ENCODE data around the gene LRRFIP2.

LRRFIP2 gene

GRCh38 chr3:37170060-37170459 is 4.3 kb downstream of the LRRFIP2 start:
- ChIA-PET POLR2A (no interaction called here), CTCF (no interaction called here)
- Histone ChIP-seq H3K9me3 (ENCODE audit: control insufficient read depth, insufficient read depth, low read depth, low read length) (no peaks in the 10 kb centered on the region), H3K4me1 (ENCODE audit: control insufficient read depth, insufficient read depth, low read length) (no peaks in the 10 kb centered on the region), H3K4me3 (ENCODE audit: low read depth, low read length) (no peak overlapping the region), H3K36me3 (ENCODE audit: control insufficient read depth in 2 of 2, insufficient read depth in 1 of 2, low read length in 2 of 2) (peaks cover 0 to 28% of the 10 kb centered on the region in 2 experiments; a peak in 2 of 3 replicates), H3K27ac (ENCODE audit: extremely low read depth, low read depth, low read length) (no peak overlapping the region)
- TF ChIP-seq ZNF248 (tag by site-specific recombination; IDR thresholded peaks at IDR 0.05) (no peak), ZNF18 (tag by site-specific recombination; IDR thresholded peaks at IDR 0.05) (no peak), ZBTB1 (tag by site-specific recombination; IDR thresholded peaks at IDR 0.05) (no peak), ZNF341 (tag by site-specific recombination; IDR thresholded peaks at IDR 0.05; ENCODE audit: low read depth) (peak; percentile 65)
- TF ChIP-seq, protein P1, sequence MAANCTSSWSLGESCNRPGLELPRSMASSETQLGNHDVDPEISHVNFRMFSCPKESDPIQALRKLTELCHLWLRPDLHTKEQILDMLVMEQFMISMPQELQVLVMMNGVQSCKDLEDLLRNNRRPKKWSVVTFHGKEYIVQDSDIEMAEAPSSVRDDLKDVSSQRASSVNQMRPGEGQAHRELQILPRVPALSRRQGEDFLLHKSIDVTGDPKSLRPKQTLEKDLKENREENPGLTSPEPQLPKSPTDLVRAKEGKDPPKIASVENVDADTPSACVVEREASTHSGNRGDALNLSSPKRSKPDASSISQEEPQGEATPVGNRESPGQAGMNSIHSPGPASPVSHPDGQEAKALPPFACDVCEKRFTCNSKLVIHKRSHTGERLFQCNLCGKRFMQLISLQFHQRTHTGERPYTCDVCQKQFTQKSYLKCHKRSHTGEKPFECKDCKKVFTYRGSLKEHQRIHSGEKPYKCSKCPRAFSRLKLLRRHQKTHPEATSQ (tag by site-specific recombination; IDR thresholded peaks at IDR 0.05), result no peak
- TF ChIP-seq, protein P2, sequence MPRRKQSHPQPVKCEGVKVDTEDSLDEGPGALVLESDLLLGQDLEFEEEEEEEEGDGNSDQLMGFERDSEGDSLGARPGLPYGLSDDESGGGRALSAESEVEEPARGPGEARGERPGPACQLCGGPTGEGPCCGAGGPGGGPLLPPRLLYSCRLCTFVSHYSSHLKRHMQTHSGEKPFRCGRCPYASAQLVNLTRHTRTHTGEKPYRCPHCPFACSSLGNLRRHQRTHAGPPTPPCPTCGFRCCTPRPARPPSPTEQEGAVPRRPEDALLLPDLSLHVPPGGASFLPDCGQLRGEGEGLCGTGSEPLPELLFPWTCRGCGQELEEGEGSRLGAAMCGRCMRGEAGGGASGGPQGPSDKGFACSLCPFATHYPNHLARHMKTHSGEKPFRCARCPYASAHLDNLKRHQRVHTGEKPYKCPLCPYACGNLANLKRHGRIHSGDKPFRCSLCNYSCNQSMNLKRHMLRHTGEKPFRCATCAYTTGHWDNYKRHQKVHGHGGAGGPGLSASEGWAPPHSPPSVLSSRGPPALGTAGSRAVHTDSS (tag by site-specific recombination; IDR thresholded peaks at IDR 0.05), result peak; percentile 40

DNA sequence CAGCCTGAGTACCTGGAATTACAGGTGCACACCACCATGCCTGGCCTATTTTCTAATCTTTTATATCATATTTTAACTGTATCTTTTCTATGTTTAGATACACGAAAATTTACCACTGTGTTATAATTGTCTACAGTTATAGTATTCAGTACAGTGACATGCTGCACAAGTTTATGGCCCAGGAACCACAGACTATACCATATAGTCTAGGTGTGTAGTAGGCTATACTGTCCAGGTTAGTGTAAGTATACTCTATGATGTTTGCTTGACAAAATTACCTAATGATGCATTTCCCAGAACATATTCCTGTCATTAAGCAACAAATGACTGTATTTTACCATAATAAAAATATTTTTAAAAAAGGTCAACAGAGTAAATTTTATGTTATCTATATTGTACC is 5.5 kb downstream of the LRRFIP2 start:
- H3K36me3 ChIP-seq (ENCODE audit: control insufficient read depth in 2 of 2, insufficient read depth in 1 of 2, low read length in 2 of 2), result peaks cover 0 to 28% of the 10 kb centered on the region in 2 experiments; a peak in 2 of 3 replicates
- CTCF ChIA-PET, result no interaction called here

More for the DNA sequence above, 5.5 kb downstream of the LRRFIP2 start:
- Histone ChIP-seq H3K27ac (ENCODE audit: extremely low read depth, low read depth, low read length) (no peak overlapping the region), H3K4me3 (ENCODE audit: low read depth, low read length) (no peak overlapping the region), H3K9me3 (ENCODE audit: control insufficient read depth, insufficient read depth, low read depth, low read length) (no peaks in the 10 kb centered on the region), H3K4me1 (ENCODE audit: control insufficient read depth, insufficient read depth, low read length) (no peaks in the 10 kb centered on the region)
- POLR2A ChIA-PET, result no interaction called here
- TF ChIP-seq EGR2 (tag by site-specific recombination; IDR thresholded peaks at IDR 0.05; ENCODE audit: low read depth) (no peak), ZNF571 (tag by site-specific recombination; IDR thresholded peaks at IDR 0.05) (no peak), ZNF112 (tag by site-specific recombination; IDR thresholded peaks at IDR 0.05) (no peak), ZNF366 (tag by site-specific recombination; conservative IDR thresholded peaks at IDR 0.05) (no peak), SCRT1 (tag by site-specific recombination; IDR thresholded peaks at IDR 0.05; ENCODE audit: borderline replicate concordance) (no peak), SALL2 (tag by site-specific recombination; IDR thresholded peaks at IDR 0.05; ENCODE audit: borderline replicate concordance) (no peak), ZSCAN16 (tag by site-specific recombination; IDR thresholded peaks at IDR 0.05) (no peak), ZNF214 (tag by site-specific recombination; IDR thresholded peaks at IDR 0.05; ENCODE audit: borderline replicate concordance) (no peak), ZNF624 (tag by site-specific recombination; IDR thresholded peaks at IDR 0.05) (no peak), ZBTB8A (tag by site-specific recombination; IDR thresholded peaks at IDR 0.05) (no peak), ZSCAN23 (tag by site-specific recombination; IDR thresholded peaks at IDR 0.05) (no peak), ZNF623 (tag by site-specific recombination; IDR thresholded peaks at IDR 0.05) (no peak), ZNF707 (tag by site-specific recombination; IDR thresholded peaks at IDR 0.05) (no peak), ZSCAN30 (tag by site-specific recombination; IDR thresholded peaks at IDR 0.05) (no peak), ZNF560 (tag by site-specific recombination; IDR thresholded peaks at IDR 0.05; ENCODE audit: borderline replicate concordance) (no peak), ZFP37 (tag by site-specific recombination; IDR thresholded peaks at IDR 0.05) (no peak)
- TF ChIP-seq, protein P3, sequence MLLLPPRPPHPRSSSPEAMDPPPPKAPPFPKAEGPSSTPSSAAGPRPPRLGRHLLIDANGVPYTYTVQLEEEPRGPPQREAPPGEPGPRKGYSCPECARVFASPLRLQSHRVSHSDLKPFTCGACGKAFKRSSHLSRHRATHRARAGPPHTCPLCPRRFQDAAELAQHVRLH (tag by site-specific recombination; IDR thresholded peaks at IDR 0.05), result no peak
- TF ChIP-seq, protein P4, sequence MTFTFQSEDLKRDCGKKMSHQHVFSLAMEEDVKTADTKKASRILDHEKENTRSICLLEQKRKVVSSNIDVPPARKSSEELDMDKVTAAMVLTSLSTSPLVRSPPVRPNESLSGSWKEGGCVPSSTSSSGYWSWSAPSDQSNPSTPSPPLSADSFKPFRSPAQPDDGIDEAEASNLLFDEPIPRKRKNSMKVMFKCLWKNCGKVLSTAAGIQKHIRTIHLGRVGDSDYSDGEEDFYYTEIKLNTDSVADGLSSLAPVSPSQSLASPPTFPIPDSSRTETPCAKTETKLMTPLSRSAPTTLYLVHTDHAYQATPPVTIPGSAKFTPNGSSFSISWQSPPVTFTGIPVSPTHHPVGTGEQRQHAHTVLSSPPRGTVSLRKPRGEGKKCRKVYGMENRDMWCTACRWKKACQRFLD (tag by site-specific recombination; IDR thresholded peaks at IDR 0.05), result no peak
- TF ChIP-seq, protein P5, sequence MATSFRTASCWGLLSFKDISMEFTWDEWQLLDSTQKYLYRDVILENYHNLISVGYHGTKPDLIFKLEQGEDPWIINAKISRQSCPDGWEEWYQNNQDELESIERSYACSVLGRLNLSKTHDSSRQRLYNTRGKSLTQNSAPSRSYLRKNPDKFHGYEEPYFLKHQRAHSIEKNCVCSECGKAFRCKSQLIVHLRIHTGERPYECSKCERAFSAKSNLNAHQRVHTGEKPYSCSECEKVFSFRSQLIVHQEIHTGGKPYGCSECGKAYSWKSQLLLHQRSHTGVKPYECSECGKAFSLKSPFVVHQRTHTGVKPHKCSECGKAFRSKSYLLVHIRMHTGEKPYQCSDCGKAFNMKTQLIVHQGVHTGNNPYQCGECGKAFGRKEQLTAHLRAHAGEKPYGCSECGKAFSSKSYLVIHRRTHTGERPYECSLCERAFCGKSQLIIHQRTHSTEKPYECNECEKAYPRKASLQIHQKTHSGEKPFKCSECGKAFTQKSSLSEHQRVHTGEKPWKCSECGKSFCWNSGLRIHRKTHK (tag by site-specific recombination; IDR thresholded peaks at IDR 0.05), result no peak

Data from HEK293 (cell line).